Measurements from ENCODE around the gene WWOX.

The WWOX gene

DNA sequence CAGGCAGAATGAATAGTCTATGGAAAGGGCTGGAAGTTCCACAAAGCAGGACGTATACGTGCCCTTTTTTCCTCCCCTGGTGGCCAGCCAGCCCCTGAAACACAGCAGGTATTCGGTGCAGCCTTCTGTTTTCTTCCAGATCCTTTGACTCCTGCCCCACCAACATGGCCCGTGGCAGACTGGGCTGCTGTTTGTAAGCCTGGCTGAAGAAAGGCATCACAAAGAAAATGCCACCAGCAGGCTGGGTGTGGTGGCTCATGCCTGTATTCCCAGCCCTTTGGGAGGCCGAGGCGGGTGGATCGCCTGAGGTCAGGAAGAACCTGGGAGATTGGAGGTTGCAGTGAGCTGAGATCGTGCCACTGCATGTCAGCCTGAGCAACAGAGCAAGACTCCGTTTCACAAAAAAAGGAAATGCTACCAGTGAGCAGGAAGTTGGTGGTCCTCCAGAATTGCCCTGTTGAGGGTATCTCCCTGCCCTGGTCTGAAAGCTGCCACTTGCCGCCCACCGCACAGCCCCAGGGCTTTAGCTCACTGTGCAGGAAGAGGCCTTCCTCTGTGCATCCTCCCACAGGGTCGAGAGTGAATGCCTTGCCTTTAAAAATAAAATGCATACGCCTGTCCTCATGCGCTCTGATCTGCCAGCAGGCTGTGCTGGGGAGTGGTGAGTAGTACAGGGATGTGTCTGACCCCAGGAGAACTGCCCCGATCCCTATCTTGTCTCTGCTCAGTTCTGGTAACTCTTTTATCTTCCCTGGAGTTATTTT is 913.4 kb downstream of the WWOX start:
- TF ChIP-seq POLR2AphosphoS5 (IDR thresholded peaks at IDR 0.05; ENCODE audit: low read depth, low read length) (no peak), TAF1 (IDR thresholded peaks at IDR 0.05; ENCODE audit: borderline replicate concordance, insufficient read depth, low read length) (no peak), SIN3A (IDR thresholded peaks at IDR 0.05; ENCODE audit: borderline replicate concordance, insufficient read depth, low read length) (no peak), FOXP2 (optimal IDR thresholded peaks at IDR 0.05; ENCODE audit: borderline replicate concordance, extremely low read depth, extremely low read length, insufficient read depth) (no peak), REST (IDR thresholded peaks at IDR 0.05; ENCODE audit: insufficient read depth in 1 of 2, low read depth in 2 of 2, low read length in 2 of 2) (no peak)

DNA sequence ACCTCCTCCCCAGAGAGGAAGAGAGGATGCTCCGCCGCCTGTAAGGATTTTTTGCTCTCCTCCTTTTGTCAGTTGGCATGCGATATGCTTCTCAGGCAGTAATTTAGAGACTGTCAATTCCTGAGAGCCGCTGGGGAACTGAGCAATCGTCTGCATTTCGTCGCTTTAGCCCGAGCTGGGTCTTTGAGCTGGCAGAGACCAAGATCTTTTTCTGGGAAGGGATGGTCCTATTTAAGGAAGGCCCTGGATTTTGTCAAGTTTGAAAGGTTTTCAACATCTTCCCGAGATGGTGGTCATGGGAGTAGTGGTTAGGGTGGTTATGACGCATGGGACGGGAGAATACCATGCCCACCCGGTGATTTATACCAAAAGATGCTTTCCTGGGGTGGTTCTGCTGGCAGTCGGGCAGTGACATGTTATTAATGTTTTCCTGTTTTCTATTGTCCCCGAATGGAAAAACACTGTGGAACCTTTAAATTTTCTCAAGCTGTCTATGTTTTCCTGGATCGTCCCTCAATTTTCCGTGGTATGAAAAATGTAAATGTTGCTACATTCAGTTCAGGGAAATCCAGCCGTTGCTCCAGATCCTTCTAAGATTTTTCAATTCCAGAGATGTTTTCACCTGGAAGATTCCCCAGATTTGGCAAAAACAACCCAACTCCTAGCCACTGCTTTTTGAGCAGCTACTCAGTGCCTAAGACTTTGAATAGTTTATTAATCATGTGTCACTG is 914.6 kb downstream of the WWOX start:
- TF ChIP-seq SIN3A (IDR thresholded peaks at IDR 0.05; ENCODE audit: borderline replicate concordance, insufficient read depth, low read length), result no peak
- TF ChIP-seq TAF1 (IDR thresholded peaks at IDR 0.05; ENCODE audit: borderline replicate concordance, insufficient read depth, low read length), result no peak
- TF ChIP-seq POLR2AphosphoS5 (IDR thresholded peaks at IDR 0.05; ENCODE audit: low read depth, low read length), result no peak
- TF ChIP-seq FOXP2 (optimal IDR thresholded peaks at IDR 0.05; ENCODE audit: borderline replicate concordance, extremely low read depth, extremely low read length, insufficient read depth), result no peak
- TF ChIP-seq REST (IDR thresholded peaks at IDR 0.05; ENCODE audit: insufficient read depth in 1 of 2, low read depth in 2 of 2, low read length in 2 of 2), result no peak

- TF ChIP-seq POLR2AphosphoS5 (IDR thresholded peaks at IDR 0.05; ENCODE audit: low read depth, low read length) (no peak), SIN3A (IDR thresholded peaks at IDR 0.05; ENCODE audit: borderline replicate concordance, insufficient read depth, low read length) (no peak), TAF1 (IDR thresholded peaks at IDR 0.05; ENCODE audit: borderline replicate concordance, insufficient read depth, low read length) (no peak), REST (IDR thresholded peaks at IDR 0.05; ENCODE audit: insufficient read depth in 1 of 2, low read depth in 2 of 2, low read length in 2 of 2) (no peak), FOXP2 (optimal IDR thresholded peaks at IDR 0.05; ENCODE audit: borderline replicate concordance, extremely low read depth, extremely low read length, insufficient read depth) (no peak)
Observed at GRCh38 chr16:79018650-79019429, 919.4 kb downstream of the WWOX start.

- TF ChIP-seq REST (IDR thresholded peaks at IDR 0.05; ENCODE audit: insufficient read depth in 1 of 2, low read depth in 2 of 2, low read length in 2 of 2) (no peak), FOXP2 (optimal IDR thresholded peaks at IDR 0.05; ENCODE audit: borderline replicate concordance, extremely low read depth, extremely low read length, insufficient read depth) (no peak), POLR2AphosphoS5 (IDR thresholded peaks at IDR 0.05; ENCODE audit: low read depth, low read length) (no peak), TAF1 (IDR thresholded peaks at IDR 0.05; ENCODE audit: borderline replicate concordance, insufficient read depth, low read length) (no peak), SIN3A (IDR thresholded peaks at IDR 0.05; ENCODE audit: borderline replicate concordance, insufficient read depth, low read length) (no peak)
Observed at GRCh38 chr16:79019431-79019830, 920.0 kb downstream of the WWOX start.
